IMR-90 (cell line): ENCODE results near the gene ZDHHC8. TPM values are rescaled to one million over a fixed set of nuclear protein-coding genes. Genes with fewer than 3 reads are reported as not detected.

ENCODE experiments used
- ATAC-seq: fragments of 200-7000 bp; cut with Tn5 transposase; 2 replicates; pipeline ENCODE4 v1.9.1; 2020; ENCODE audit warnings: low read depth, mild to moderate bottlenecking, moderate library complexity
- BruUV-seq: library from RNA; stranded (reverse); fragments of 400-500 nt; replicated peaks from 2 replicates; lab custom pipeline; 2021; lab: Mats Ljungman, UMichigan
- CTCF ChIA-PET: fragments of 300-600 bp; formaldehyde crosslinking; extraction: SDS; loops from one replicate; lab custom pipeline; 2021; ENCODE audit warnings: antibody characterized with exemption; lab: Yijun Ruan, JAX
- POLR2A ChIA-PET: fragments of 300-600 bp; sonication (Branson Sonifier 250); formaldehyde crosslinking; loops from one replicate; lab custom pipeline; 2022; ENCODE audit warnings: antibody characterized with exemption; ENCODE audit not compliant: unreplicated experiment; lab: Charles Lee
- DNase-seq: peaks from one replicate; pipeline ENCODE4 v3.0.0; 2013
- H2AFZ ChIP-seq: replicated peaks from 2 replicates; pipeline ENCODE3; 2013; ENCODE audit warnings: low read length, mild to moderate bottlenecking; ENCODE audit not compliant: poor library complexity
- H2AK5ac ChIP-seq: 2 replicates; pipeline ENCODE4 v1.6.1; 2013; ENCODE audit warnings: low read depth, low read length, inconsistent platforms
- H2AK9ac ChIP-seq: replicated peaks from 2 replicates; pipeline ENCODE3; 2013; ENCODE audit warnings: mild to moderate bottlenecking, low read depth, low read length, moderate library complexity; ENCODE audit not compliant: poor library complexity
- H2BK120ac ChIP-seq: 2 replicates; pipeline ENCODE4 v1.6.1; 2013; ENCODE audit warnings: low read depth, low read length, inconsistent platforms
- H2BK15ac ChIP-seq: 3 replicates; pipeline ENCODE4 v1.6.1; 2013; ENCODE audit warnings: low read depth, low read length, inconsistent platforms
- H2BK20ac ChIP-seq: 2 replicates; pipeline ENCODE4 v1.6.1; 2013; ENCODE audit warnings: low read depth, mild to moderate bottlenecking, inconsistent platforms, low read length, moderate library complexity
- H2BK5ac ChIP-seq: 2 replicates; pipeline ENCODE4 v1.6.1; 2013; ENCODE audit warnings: mild to moderate bottlenecking, low read depth, low read length, inconsistent platforms; ENCODE audit not compliant: poor library complexity, severe bottlenecking
- H3K14ac ChIP-seq: replicated peaks from 2 replicates; pipeline ENCODE4 v1.6.1; 2013; ENCODE audit warnings: low read depth, low read length, inconsistent platforms
- H3K18ac ChIP-seq: 2 replicates; pipeline ENCODE4 v1.6.1; 2013; ENCODE audit warnings: low read depth, low read length, control low read depth
- H3K23ac ChIP-seq: 2 replicates; pipeline ENCODE4 v1.6.1; 2013; ENCODE audit warnings: low read depth, low read length, inconsistent platforms
- H3K27ac ChIP-seq: 2 replicates; pipeline ENCODE4 v1.5.1; 2013; ENCODE audit warnings: mild to moderate bottlenecking, control low read depth, low read length; ENCODE audit not compliant: insufficient read depth
- H3K27me3 ChIP-seq: 2 replicates; pipeline ENCODE4 v1.6.1; 2013; ENCODE audit warnings: low read length; ENCODE audit not compliant: control insufficient read depth, insufficient read depth
- H3K36me3 ChIP-seq: 2 replicates; pipeline ENCODE4 v1.6.1; 2013; ENCODE audit warnings: low read length, mixed read lengths; ENCODE audit not compliant: control insufficient read depth, insufficient read depth
- H3K4ac ChIP-seq: 2 replicates; pipeline ENCODE4 v1.6.1; 2013; ENCODE audit warnings: low read depth, low read length, inconsistent platforms
- H3K4me1 ChIP-seq: 2 replicates; pipeline ENCODE4 v1.6.1; 2013; ENCODE audit warnings: low read length, mixed read lengths; ENCODE audit not compliant: control insufficient read depth, insufficient read depth
- H3K4me2 ChIP-seq: 2 replicates; pipeline ENCODE4 v1.6.1; 2013; ENCODE audit warnings: low read depth, mild to moderate bottlenecking, control low read depth, low read length, moderate library complexity
- H3K4me3 ChIP-seq: 2 replicates; pipeline ENCODE4 v1.5.1; 2013; ENCODE audit warnings: low read depth, mild to moderate bottlenecking, control low read depth, low read length, moderate library complexity; ENCODE audit not compliant: insufficient read depth
- H3K56ac ChIP-seq: 2 replicates; pipeline ENCODE4 v1.6.1; 2013; ENCODE audit warnings: low read length, inconsistent platforms; ENCODE audit not compliant: insufficient read depth; ENCODE audit errors: extremely low read depth
- H3K79me1 ChIP-seq, 2 experiments: 2 replicates each; pipeline ENCODE4 v1.6.1; 2013; ENCODE audit warnings: low read length in 2 of 2, inconsistent platforms in 1 of 2, low read depth in 1 of 2
- H3K9ac ChIP-seq: 2 replicates; pipeline ENCODE4 v1.6.1; 2013; ENCODE audit warnings: low read depth, low read length, control low read depth
- H3K9me1 ChIP-seq: 2 replicates; pipeline ENCODE4 v1.6.1; 2013; ENCODE audit warnings: low read length, inconsistent platforms; ENCODE audit not compliant: insufficient read depth
- H3K9me3 ChIP-seq: 2 replicates; pipeline ENCODE4 v1.6.1; 2013; ENCODE audit warnings: low read length; ENCODE audit not compliant: control insufficient read depth, insufficient read depth
- H4K20me1 ChIP-seq: 2 replicates; pipeline ENCODE4 v1.6.1; 2013; ENCODE audit warnings: low read length, inconsistent platforms; ENCODE audit not compliant: insufficient read depth
- H4K5ac ChIP-seq: 2 replicates; pipeline ENCODE4 v1.6.1; 2013; ENCODE audit warnings: mild to moderate bottlenecking, low read depth, low read length, control low read depth
- H4K8ac ChIP-seq, 2 experiments: 2 replicates each; pipeline ENCODE4 v1.6.1; 2013; ENCODE audit warnings: low read depth in 2 of 2, low read length in 2 of 2, control low read depth in 1 of 2, inconsistent platforms in 1 of 2
- H4K91ac ChIP-seq: 2 replicates; pipeline ENCODE4 v1.6.1; 2013; ENCODE audit warnings: low read depth, low read length, inconsistent platforms; ENCODE audit not compliant: insufficient read depth
- BHLHE40 ChIP-seq: fragments of 150-350 bp; IDR thresholded peaks from 2 replicates; pipeline ENCODE4 v1.6.1; 2016; ENCODE audit warnings: mild to moderate bottlenecking, low read depth, low read length
- CTCF ChIP-seq: conservative IDR thresholded peaks from 2 replicates; pipeline ENCODE4 v1.5.1; 2012; ENCODE audit warnings: mild to moderate bottlenecking, low read depth, low read length, improper control_type of control experiment
- FOS ChIP-seq: fragments of 150-350 bp; IDR thresholded peaks from 2 replicates; pipeline ENCODE4 v1.6.1; 2016; ENCODE audit warnings: low read depth, low read length
- MXI1 ChIP-seq: IDR thresholded peaks from 2 replicates; pipeline ENCODE4 v1.6.1; 2012; ENCODE audit warnings: low read depth, mild to moderate bottlenecking, low read length, moderate library complexity, borderline replicate concordance
- POLR2A ChIP-seq: IDR thresholded peaks from 2 replicates; pipeline ENCODE4 v1.6.1; 2012; ENCODE audit warnings: mild to moderate bottlenecking, low read depth, low read length
- RAD21 ChIP-seq: IDR thresholded peaks from 2 replicates; pipeline ENCODE4 v1.6.1; 2012; ENCODE audit warnings: low read length, improper control_type of control experiment
- WGBS, 2 experiments: methylation state at CpG; one replicate each; pipeline versions ENCODE4 v1.1.5 to v1.1.7; 2013; ENCODE audit warnings: missing lambda C conversion rate in 2 of 2; ENCODE audit not compliant: insufficient read length in 1 of 2; ENCODE audit errors: extremely low coverage in 2 of 2; 5-methylcytosine and 5-hydroxymethylcytosine counted together
- dilution Hi-C: fragments of 300-500 bp; cut with HindIII; formaldehyde crosslinking; loops from one replicate; pipeline ENCODE4 v1.14.3; 2018; ENCODE audit warnings: low sequenced_read_pairs; ENCODE audit not compliant: unreplicated experiment
- in situ Hi-C: fragments of 300-500 bp; cut with MboI; formaldehyde crosslinking; loops from 3 replicates; pipeline ENCODE4 v1.14.3; 2019; ENCODE audit warnings: low sequenced_read_pairs, inconsistent platforms, mixed read lengths
- intact Hi-C: fragments of 100-400 bp; cut with micrococcal nuclease; formaldehyde crosslinking; loops from 2 replicates; pipeline ENCODE4 v1.10.0; 2022
- polyA plus RNA-seq, 3 experiments: library from polyadenylated mRNA; depleted of rRNA; stranded (reverse); fragments of >200 nt; gene quantifications; 2 replicates each; pipeline ENCODE4 v1.2.3, GENCODE V29; 2012; ENCODE audit warnings: low replicate concordance in 1 of 3
- total RNA-seq: library from RNA; depleted of rRNA; stranded (reverse); fragments of >200 nt; gene quantifications from 2 replicates; pipeline ENCODE4 v1.2.3, GENCODE V29; 2012

Gene ZDHHC8
- total and polyA plus RNA-seq, 2 of the 4 experiments (the other 2 are of a cell fraction) = 2.5 to 72.6 TPM

GRCh38 chr22:20110359-20110985 is 21.1 kb upstream of the ZDHHC8 start:
- Histone ChIP-seq H3K4ac (no peak overlapping the region), H3K4me1 (no peaks in the 10 kb centered on the region), H3K9me1 (no peaks in the 10 kb centered on the region), H2AK5ac (no peak overlapping the region), H3K9ac (no peak overlapping the region), H3K4me3 (no peak overlapping the region), H3K36me3 (peaks cover 86% of the 10 kb centered on the region), H4K91ac (no peak overlapping the region), H2BK120ac (no peak overlapping the region), H4K8ac (no peak overlapping the region), H3K56ac (no peak overlapping the region), H3K27me3 (no peaks in the 10 kb centered on the region), H2BK5ac (no peak overlapping the region), H3K23ac (no peak overlapping the region), H2AK9ac (no peak overlapping the region), H2BK15ac (no peak overlapping the region), H3K79me1 (peaks cover 14 to 36% of the 10 kb centered on the region in 2 experiments), H3K18ac (no peak overlapping the region), H3K9me3 (no peaks in the 10 kb centered on the region), H3K4me2 (no peak overlapping the region), H2BK20ac (no peak overlapping the region), H2AFZ (no peak overlapping the region), H4K5ac (no peak overlapping the region), H3K27ac (no peak overlapping the region), H3K14ac (no peak overlapping the region), H4K20me1 (peaks cover 38% of the 10 kb centered on the region)
- dilution Hi-C loops = no loop called here
- ChIA-PET CTCF (no interaction called here), POLR2A (no interaction called here)
- DNase-seq = no peak
- 94% methylated on average over 3 of the region's 9 CpGs; no CpG with 5 or more reads in 1 of the 2 experiments for WGBS, 2 experiments
- BruUV-seq = TSS peak; percentile 82
- no peak for TF ChIP-seq RAD21
- no peak for TF ChIP-seq FOS
- TF ChIP-seq CTCF = no peak
- TF ChIP-seq BHLHE40 = no peak
- TF ChIP-seq POLR2A = no peak
- TF ChIP-seq MXI1 = no peak
- intact Hi-C loops = no loop called here
- no peak for ATAC-seq
- in situ Hi-C loops = no loop called here
